ENCODE results near the gene CDYL2. TPM values are rescaled to one million over a fixed set of nuclear protein-coding genes. Genes with fewer than 3 reads are reported as not detected.

The CDYL2 gene
- total and polyA plus RNA-seq, 11 donors = 0.80 to 8.6 (median 3.5) TPM

- TF ChIP-seq POLR2A (IDR thresholded peaks at IDR 0.05) (no peak), CTCF (IDR thresholded peaks at IDR 0.05) (no peak)
- 77 to 91% (median 86%) methylated on average over 11 to 17 of the region's 17 CpGs for WGBS, 4 donors
- H3K27ac ChIP-seq = no peak overlapping the region
- H3K4me1 ChIP-seq = peaks cover 0 to 3% (median 0%) of the 10 kb centered on the region in 12 donors
- intact Hi-C loops (cut with DNase I) = no loop called here
- DNase-seq (no peak), ATAC-seq (no peak)
- no peaks in the 10 kb centered on the region for H3K27me3 ChIP-seq
- peaks cover 0 to 15% (median 0%) of the 10 kb centered on the region in 9 donors for H3K36me3 ChIP-seq
- peaks cover 0 to 20% (median 0%) of the 10 kb centered on the region in 12 donors for H3K9me3 ChIP-seq
- H3K4me3 ChIP-seq = no peak overlapping the region
These were observed 183.4 kb downstream of the CDYL2 start for GRCh38 chr16:80620736-80621605.

DNA sequence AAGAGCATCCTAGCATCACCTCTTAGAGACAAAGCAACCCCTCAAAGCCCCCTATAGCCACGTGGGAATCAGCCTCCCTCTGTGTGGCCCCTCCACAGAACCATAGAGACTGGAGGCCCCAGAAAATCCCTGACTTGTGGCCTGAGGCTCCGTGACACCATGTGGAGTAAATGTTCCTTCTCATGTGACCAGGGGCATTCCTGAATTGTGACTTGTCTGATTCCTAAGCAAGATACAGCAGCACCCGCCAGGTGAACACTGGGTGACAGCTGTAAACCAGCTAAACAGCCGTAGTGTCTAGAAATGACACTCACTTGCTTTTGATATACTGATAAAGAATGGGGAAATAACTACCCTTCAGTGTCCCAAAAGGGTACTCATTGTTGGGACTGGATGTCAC lies 184.6 kb downstream of the CDYL2 start:
- intact Hi-C loops (cut with DNase I) = no loop called here
- Histone ChIP-seq H3K27ac (no peak overlapping the region), H3K4me3 (no peak overlapping the region), H3K27me3 (no peaks in the 10 kb centered on the region), H3K4me1 (peaks cover 0 to 3% (median 0%) of the 10 kb centered on the region in 12 donors), H3K9me3 (peaks cover 0 to 12% (median 0%) of the 10 kb centered on the region in 12 donors), H3K36me3 (peaks cover 0 to 15% (median 0%) of the 10 kb centered on the region in 9 donors)
- no peak for DNase-seq
- WGBS, 4 donors = 71 to 76% (median 74%) methylated on average over 4 of the region's 4 CpGs
- no peak for ATAC-seq
- TF ChIP-seq POLR2A (IDR thresholded peaks at IDR 0.05) = no peak
- TF ChIP-seq CTCF (IDR thresholded peaks at IDR 0.05) = no peak

- H3K27ac ChIP-seq = no peak overlapping the region
- WGBS, 4 donors = 85 to 88% (median 86%) methylated on average over 8 to 14 of the region's 14 CpGs
- intact Hi-C loops (cut with DNase I) = no loop called here
- peaks cover 0 to 6% (median 0%) of the 10 kb centered on the region in 12 donors for H3K9me3 ChIP-seq
- TF ChIP-seq CTCF (IDR thresholded peaks at IDR 0.05) (no peak), POLR2A (IDR thresholded peaks at IDR 0.05) (no peak)
- DNase-seq = no peak
- ATAC-seq = no peak
- H3K4me3 ChIP-seq = no peak overlapping the region
- no peaks in the 10 kb centered on the region for H3K27me3 ChIP-seq
- H3K36me3 ChIP-seq = peaks cover 0 to 15% (median 0%) of the 10 kb centered on the region in 9 donors
- H3K4me1 ChIP-seq = peaks cover 0 to 3% (median 0%) of the 10 kb centered on the region in 12 donors
These were observed 185.3 kb downstream of the CDYL2 start for GRCh38 chr16:80618862-80619648.

DNA sequence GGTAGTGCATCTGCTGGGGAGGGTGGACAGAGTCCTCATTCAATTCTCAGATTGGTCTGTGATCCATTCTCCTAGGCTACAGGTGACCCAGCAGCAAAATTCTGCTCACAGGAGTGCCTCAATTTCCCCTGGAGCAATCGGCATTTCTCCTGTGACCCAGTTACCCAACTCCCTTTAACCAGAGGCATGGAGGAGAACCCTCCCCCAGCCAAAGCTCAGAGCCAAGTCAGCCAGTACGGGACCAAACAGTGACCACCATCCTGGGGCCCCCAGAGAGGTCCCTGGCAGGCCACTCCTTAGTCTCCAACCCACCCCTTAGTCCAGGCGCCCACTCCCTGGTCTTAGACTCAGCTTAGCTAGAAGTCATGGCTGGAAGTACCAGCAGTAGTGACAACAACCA lies 188.0 kb downstream of the CDYL2 start:
- no peak for TF ChIP-seq POLR2A (IDR thresholded peaks at IDR 0.05)
- no peak for TF ChIP-seq CTCF (IDR thresholded peaks at IDR 0.05)
- Histone ChIP-seq H3K4me1 (no peaks in the 10 kb centered on the region), H3K4me3 (no peak overlapping the region), H3K36me3 (peaks cover 0 to 15% (median 0%) of the 10 kb centered on the region in 9 donors), H3K27ac (no peak overlapping the region), H3K9me3 (peaks cover 0 to 4% (median 0%) of the 10 kb centered on the region in 12 donors), H3K27me3 (no peaks in the 10 kb centered on the region)
- WGBS, 4 donors = 89 to 95% (median 93%) methylated on average over 3 of the region's 3 CpGs
- intact Hi-C loops (cut with DNase I) = no loop called here
- DNase-seq (no peak), ATAC-seq (no peak)
